Aorta (tissue), 5 donors: ENCODE data around the gene GON4L. TPM values are rescaled to one million over a fixed set of nuclear protein-coding genes. Genes with fewer than 3 reads are reported as not detected.
"Not testable (repeated sequence)": the region's sequence is repeated elsewhere in the genome, so short reads cannot be mapped to it uniquely, and the experiment has no call there.

Source experiments
- ATAC-seq: fragments of 200-7000 bp; cut with Tn5 transposase; one replicate; pipeline ENCODE4 v1.9.1; 2022; ENCODE audit warnings: moderate library complexity; ENCODE audit not compliant: low FRiP score
- DNase-seq, 2 donors: peaks; one replicate each; pipeline ENCODE4 v3.0.0-alpha.2; 2020
- H3K27ac ChIP-seq, 2 donors: one replicate each; pipeline ENCODE4 v1.5.1; 2013; ENCODE audit warnings: low read length in 2 of 2, mild to moderate bottlenecking in 2 of 2, moderate library complexity in 2 of 2, control low read depth in 1 of 2, inconsistent platforms in 1 of 2, low read depth in 1 of 2
- H3K27me3 ChIP-seq, 2 donors: one replicate each; pipeline ENCODE4 v1.6.1; 2013; ENCODE audit warnings: control low read depth in 1 of 2, low read length in 1 of 2, mild to moderate bottlenecking in 1 of 2, moderate library complexity in 1 of 2; ENCODE audit not compliant: insufficient read depth in 2 of 2, control insufficient read depth in 1 of 2
- H3K36me3 ChIP-seq, 2 donors: one replicate each; pipeline ENCODE4 v1.6.1; 2013; ENCODE audit warnings: control low read depth in 1 of 2, low read length in 1 of 2, mild to moderate bottlenecking in 1 of 2; ENCODE audit not compliant: insufficient read depth in 2 of 2, control insufficient read depth in 1 of 2
- H3K4me1 ChIP-seq, 2 donors: one replicate each; pipeline ENCODE4 v1.6.1; 2013; ENCODE audit warnings: low read length in 2 of 2, control low read depth in 1 of 2, mild to moderate bottlenecking in 1 of 2, moderate library complexity in 1 of 2; ENCODE audit not compliant: insufficient read depth in 2 of 2, control insufficient read depth in 1 of 2
- H3K4me3 ChIP-seq, 2 donors: one replicate each; pipeline ENCODE4 v1.5.1; 2013; ENCODE audit warnings: low read length in 2 of 2, control low read depth in 1 of 2, mild to moderate bottlenecking in 1 of 2
- H3K9me3 ChIP-seq: one replicate; pipeline ENCODE4 v1.6.1; 2013; ENCODE audit warnings: mild to moderate bottlenecking, low read length; ENCODE audit not compliant: control insufficient read depth
- WGBS, 2 donors: extraction: QIAGEN DNeasy Blood & Tissue Kit; methylation state at CpG; one replicate each; pipeline ENCODE4 v1.1.7; 2013; 5-methylcytosine and 5-hydroxymethylcytosine counted together
- intact Hi-C, 2 donors: fragments of 100-400 bp; cut with DNase I; formaldehyde crosslinking; loops; one replicate each; pipeline versions ENCODE4 v1.14.2 to v1.15.0; 2022
- long read RNA-seq, 2 donors: library from polyadenylated mRNA; unstranded; transcript quantifications; one replicate each; pipeline ENCODE4 v2.0.0, GENCODE V29; 2020 to 2021
- polyA plus RNA-seq, 2 donors: library from polyadenylated mRNA; stranded (reverse); fragments of 200-250 nt; gene quantifications; one replicate each; pipeline ENCODE4 v1.2.3, GENCODE V29; 2013
- total RNA-seq, 2 donors: library from RNA; stranded (reverse); fragmentation: NEBNext Ultra II Directional; extraction: Animal tissue kit (Norgen Biotek cat#: 25700); gene quantifications; one replicate each; pipeline ENCODE4 v1.2.1, GENCODE V29; 2021
- donor health status: healthy with polysubstance abuse.
- donor health status: Bipolar disorder and iron deficiency.
- donor health status: DM: no; HTN: no; CAD: no.
- donor health status: DM: no; HTN: no; CAD: no.
- donor health status: DM: yes; HTN: yes; CAD: no.

The GON4L gene
- 10 to 100 TPM; 65.4 to 81.9 TPM for total RNA-seq
- polyA plus RNA-seq, result 10 to 100 TPM in 1 of 2 donors, 1 to 10 TPM in 1; 6.4 to 43.4 TPM
- long read RNA-seq, donor 1, partial matches to known transcripts, result 30 of 56 reads
- long read RNA-seq, donor 1, other reads (novel, unspliced or antisense), result 26 of 56 reads
- long read RNA-seq, donor 2, full-length matches to known transcripts, result 1 of 17 reads
- long read RNA-seq, donor 2, partial matches to known transcripts, result 7 of 17 reads
- long read RNA-seq, donor 2, other reads (novel, unspliced or antisense), result 9 of 17 reads

GRCh38 chr1:155856975-155857930 lies at the start of gene GON4L:
Gene GON4L, minus strand, starts transcription at chr1:155857214. Its CDS starts 3,434 bp downstream, at chr1:155853780.
- WGBS, 2 donors, result 13% methylated on average over 45 to 46 of the region's 46 CpGs
- Histone ChIP-seq H3K27ac (peak within 1 kb of the TSS in 1 of 2 donors; percentile 30), H3K4me3 (peak within 1 kb of the TSS; percentile 5 to 41), H3K4me1 (no peaks in the 10 kb centered on the region), H3K27me3 (no peaks in the 10 kb centered on the region), H3K9me3 (no peaks in the 10 kb centered on the region), H3K36me3 (peaks cover 0 to 6% of the 10 kb centered on the region in 2 donors)
- DNase-seq (peak; percentile 93 to 95), ATAC-seq (peak; percentile 84)
- intact Hi-C loops, result loop anchor here in 1 of 2 donors (5.0 kb wide), 2 partner anchors 35 to 75 kb away; partner anchors contain the start of gene KHDC4

- Histone ChIP-seq H3K4me1 (no peaks in the 10 kb centered on the region), H3K27me3 (no peaks in the 10 kb centered on the region), H3K4me3 (no peak overlapping the region), H3K36me3 (peaks cover 9 to 11% of the 10 kb centered on the region in 2 donors), H3K9me3 (no peaks in the 10 kb centered on the region), H3K27ac (no peak overlapping the region)
- intact Hi-C loops, result no loop called here
- no peak for ATAC-seq
- DNase-seq, result no peak
- 92 to 93% methylated on average over 12 of the region's 12 CpGs for WGBS, 2 donors
These were observed 47.2 kb upstream of the GON4L start for GRCh38 chr1:155904261-155904660.

- H3K4me1 ChIP-seq, result no peaks in the 10 kb centered on the region
- DNase-seq (no peak), ATAC-seq (no peak)
- H3K27ac ChIP-seq, result no peak overlapping the region
- 72 to 78% methylated on average over 4 of the region's 4 CpGs for WGBS, 2 donors
- H3K9me3 ChIP-seq, result no peaks in the 10 kb centered on the region
- intact Hi-C loops, result no loop called here
- H3K4me3 ChIP-seq, result no peak overlapping the region
- H3K27me3 ChIP-seq, result no peaks in the 10 kb centered on the region
- peaks cover 8 to 11% of the 10 kb centered on the region in 2 donors for H3K36me3 ChIP-seq
These were observed 43.1 kb upstream of the GON4L start for GRCh38 chr1:155900161-155900560.

- Histone ChIP-seq H3K36me3 (peaks cover 8 to 9% of the 10 kb centered on the region in 2 donors), H3K27ac (no peak overlapping the region), H3K4me3 (no peak overlapping the region), H3K4me1 (no peaks in the 10 kb centered on the region), H3K9me3 (no peaks in the 10 kb centered on the region), H3K27me3 (no peaks in the 10 kb centered on the region)
- no peak for DNase-seq
- no peak for ATAC-seq
- WGBS, 2 donors, result 82 to 88% methylated on average over 2 of the region's 2 CpGs
- intact Hi-C loops, result no loop called here
These were observed 42.7 kb upstream of the GON4L start for GRCh38 chr1:155899683-155900082.

GRCh38 chr1:155898888-155899287 lies 41.9 kb upstream of the GON4L start:
- no peak overlapping the region for H3K27ac ChIP-seq
- no peak for DNase-seq
- intact Hi-C loops, result no loop called here
- H3K4me3 ChIP-seq, result no peak overlapping the region
- no peaks in the 10 kb centered on the region for H3K4me1 ChIP-seq
- WGBS, 2 donors, result 54% methylated on average over 2 of the region's 2 CpGs
- H3K36me3 ChIP-seq, result peaks cover 5 to 6% of the 10 kb centered on the region in 2 donors
- no peaks in the 10 kb centered on the region for H3K27me3 ChIP-seq
- H3K9me3 ChIP-seq, result no peaks in the 10 kb centered on the region
- no peak for ATAC-seq

GRCh38 chr1:155897746-155898145 lies 40.7 kb upstream of the GON4L start:
- H3K9me3 ChIP-seq, result no peaks in the 10 kb centered on the region
- DNase-seq, result no peak
- H3K27ac ChIP-seq, result no peak overlapping the region
- no peaks in the 10 kb centered on the region for H3K27me3 ChIP-seq
- 83 to 85% methylated on average over 1 of the region's 1 CpG for WGBS, 2 donors
- no peak overlapping the region for H3K4me3 ChIP-seq
- intact Hi-C loops, result no loop called here
- H3K4me1 ChIP-seq, result no peaks in the 10 kb centered on the region
- no peak for ATAC-seq
- H3K36me3 ChIP-seq, result peaks cover 4 to 5% of the 10 kb centered on the region in 2 donors

GRCh38 chr1:155896476-155896875 lies 39.5 kb upstream of the GON4L start:
- H3K4me3 ChIP-seq, H3K27me3 ChIP-seq, H3K27ac ChIP-seq, H3K36me3 ChIP-seq, H3K9me3 ChIP-seq, intact Hi-C loops, ATAC-seq, H3K4me1 ChIP-seq, DNase-seq: not testable (repeated sequence)
- 90 to 91% methylated on average over 8 of the region's 8 CpGs for WGBS, 2 donors

GRCh38 chr1:155895617-155896016 lies 38.6 kb upstream of the GON4L start:
- ATAC-seq, H3K4me1 ChIP-seq, intact Hi-C loops, H3K27me3 ChIP-seq, H3K36me3 ChIP-seq, H3K9me3 ChIP-seq, H3K27ac ChIP-seq, DNase-seq, H3K4me3 ChIP-seq: not testable (repeated sequence)
- WGBS, 2 donors, result 96 to 97% methylated on average over 6 of the region's 6 CpGs
